Astrocyte (in vitro differentiated cells and primary cell): ENCODE results near the gene FEM1C.

ENCODE experiments used
- CTCF ChIP-seq: IDR thresholded peaks from 2 replicates; pipeline ENCODE4 v1.5.1; 2011; ENCODE audit warnings: low read depth, mild to moderate bottlenecking, inconsistent platforms, low read length, moderate library complexity; ENCODE audit not compliant: insufficient read depth
- EZH2 ChIP-seq: IDR thresholded peaks from 2 replicates; pipeline ENCODE4 v1.6.1; 2012; ENCODE audit warnings: mild to moderate bottlenecking, low read length, inconsistent platforms; ENCODE audit not compliant: insufficient read depth

DNA sequence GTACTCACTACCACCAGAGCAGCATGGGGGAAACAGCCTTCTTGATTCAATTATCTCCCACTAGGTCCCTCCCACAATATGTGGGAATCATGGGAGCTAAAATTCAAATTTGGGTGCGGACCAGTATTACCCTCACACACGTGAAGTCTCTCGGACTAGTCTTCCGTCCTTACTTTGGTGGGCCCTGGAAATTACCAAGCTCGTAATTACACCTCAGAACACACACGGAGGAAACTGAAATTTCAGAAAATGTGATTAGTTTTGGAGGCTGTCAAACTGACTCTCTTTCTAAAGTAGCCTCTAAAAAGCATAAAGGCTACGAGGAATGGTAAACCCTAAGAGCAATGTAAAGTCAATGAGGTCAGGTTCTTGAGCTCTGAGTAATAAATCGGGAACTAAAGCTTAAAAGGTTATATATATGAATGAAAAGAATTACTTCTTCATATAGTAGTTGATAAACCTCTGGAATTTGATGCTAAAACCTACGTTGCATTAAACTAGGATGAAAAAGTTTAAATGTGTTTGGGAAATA lies 842 bp upstream of the FEM1C start:
- TF ChIP-seq EZH2 (no peak), CTCF (no peak)
